A673 (cell line): Measurements from ENCODE around the gene ADTRP.

Experiments
- EZH2 ChIP-seq: fragments of 200-600 bp; sonication (generic); IDR thresholded peaks from 2 replicates; pipeline ENCODE4 v1.6.1; 2017; ENCODE audit warnings: borderline replicate concordance, low read depth, mild to moderate bottlenecking, mixed read lengths, antibody characterized with exemption, low read length; ENCODE audit not compliant: poor library complexity, severe bottlenecking
- TF ChIP-seq, protein P1 (sequence below): fragments of 300-800, 200-600 bp; sonication (generic); conservative IDR thresholded peaks from 2 replicates; pipeline ENCODE4 v1.5.1; 2017; ENCODE audit warnings: low read depth, mild to moderate bottlenecking, antibody characterized with exemption, low read length, moderate library complexity, mixed read lengths

DNA sequence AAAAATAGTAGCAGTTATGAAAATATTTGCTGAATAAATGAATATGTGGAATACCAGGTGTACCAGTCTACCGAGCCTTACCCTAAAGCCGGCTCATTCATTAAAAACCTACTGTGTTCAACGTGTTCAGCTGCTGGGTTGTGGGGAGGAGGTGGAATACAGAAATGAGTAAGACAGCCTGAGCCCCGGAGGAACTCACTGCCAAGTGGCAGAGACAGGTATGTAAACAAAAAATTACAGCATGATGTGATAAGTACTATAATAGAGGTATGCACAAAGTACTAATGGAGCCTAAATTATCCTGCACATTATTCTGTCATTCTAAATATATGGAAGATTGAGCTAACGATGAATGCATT is 6.8 kb upstream of the ADTRP start:
- TF ChIP-seq, protein P1, sequence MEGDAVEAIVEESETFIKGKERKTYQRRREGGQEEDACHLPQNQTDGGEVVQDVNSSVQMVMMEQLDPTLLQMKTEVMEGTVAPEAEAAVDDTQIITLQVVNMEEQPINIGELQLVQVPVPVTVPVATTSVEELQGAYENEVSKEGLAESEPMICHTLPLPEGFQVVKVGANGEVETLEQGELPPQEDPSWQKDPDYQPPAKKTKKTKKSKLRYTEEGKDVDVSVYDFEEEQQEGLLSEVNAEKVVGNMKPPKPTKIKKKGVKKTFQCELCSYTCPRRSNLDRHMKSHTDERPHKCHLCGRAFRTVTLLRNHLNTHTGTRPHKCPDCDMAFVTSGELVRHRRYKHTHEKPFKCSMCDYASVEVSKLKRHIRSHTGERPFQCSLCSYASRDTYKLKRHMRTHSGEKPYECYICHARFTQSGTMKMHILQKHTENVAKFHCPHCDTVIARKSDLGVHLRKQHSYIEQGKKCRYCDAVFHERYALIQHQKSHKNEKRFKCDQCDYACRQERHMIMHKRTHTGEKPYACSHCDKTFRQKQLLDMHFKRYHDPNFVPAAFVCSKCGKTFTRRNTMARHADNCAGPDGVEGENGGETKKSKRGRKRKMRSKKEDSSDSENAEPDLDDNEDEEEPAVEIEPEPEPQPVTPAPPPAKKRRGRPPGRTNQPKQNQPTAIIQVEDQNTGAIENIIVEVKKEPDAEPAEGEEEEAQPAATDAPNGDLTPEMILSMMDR, result no peak
- TF ChIP-seq EZH2, result no peak
